Astrocyte (in vitro differentiated cells and primary cell): ENCODE data around the gene ICOS.

ENCODE experiments used
- CTCF ChIP-seq: IDR thresholded peaks from 2 replicates; pipeline ENCODE4 v1.5.1; 2011; ENCODE audit warnings: low read depth, mild to moderate bottlenecking, inconsistent platforms, low read length, moderate library complexity; ENCODE audit not compliant: insufficient read depth
- EZH2 ChIP-seq: IDR thresholded peaks from 2 replicates; pipeline ENCODE4 v1.6.1; 2012; ENCODE audit warnings: mild to moderate bottlenecking, low read length, inconsistent platforms; ENCODE audit not compliant: insufficient read depth

DNA sequence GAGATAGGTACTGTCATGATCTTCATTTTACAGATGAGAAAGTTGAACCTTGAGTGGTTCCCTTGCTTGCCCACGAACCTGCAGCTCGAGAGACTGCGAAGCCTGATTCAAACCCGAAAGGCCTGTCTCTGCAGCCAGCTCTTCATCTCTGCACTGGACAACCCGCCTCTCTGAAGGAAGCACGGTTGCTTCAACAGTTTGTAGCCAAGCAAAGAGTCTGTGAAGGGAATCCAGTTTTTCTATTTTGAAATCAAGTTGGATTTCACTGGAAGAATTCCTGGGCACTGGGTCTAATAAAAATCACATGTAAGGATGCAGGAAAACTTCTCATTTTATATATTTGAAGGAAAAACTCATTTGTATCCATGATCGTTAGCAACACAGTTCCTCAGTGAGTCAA lies 21.3 kb upstream of the ICOS start:
- no peak for TF ChIP-seq CTCF
- TF ChIP-seq EZH2: no peak
